NCI-H2081 (cell line): ENCODE measurements around the gene MSRB1.
A peak's percentile ranks its signal among the peaks of the same experiment; 100 is the strongest.
"Not testable (repeated sequence)": the region's sequence is repeated elsewhere in the genome, so short reads cannot be mapped to it uniquely, and the experiment has no call there.

ENCODE experiments used
- DNase-seq, 2 experiments: peaks; one replicate each; lab custom pipeline; 2025; lab: John Stamatoyannopoulos, UW

Gene MSRB1

DNA sequence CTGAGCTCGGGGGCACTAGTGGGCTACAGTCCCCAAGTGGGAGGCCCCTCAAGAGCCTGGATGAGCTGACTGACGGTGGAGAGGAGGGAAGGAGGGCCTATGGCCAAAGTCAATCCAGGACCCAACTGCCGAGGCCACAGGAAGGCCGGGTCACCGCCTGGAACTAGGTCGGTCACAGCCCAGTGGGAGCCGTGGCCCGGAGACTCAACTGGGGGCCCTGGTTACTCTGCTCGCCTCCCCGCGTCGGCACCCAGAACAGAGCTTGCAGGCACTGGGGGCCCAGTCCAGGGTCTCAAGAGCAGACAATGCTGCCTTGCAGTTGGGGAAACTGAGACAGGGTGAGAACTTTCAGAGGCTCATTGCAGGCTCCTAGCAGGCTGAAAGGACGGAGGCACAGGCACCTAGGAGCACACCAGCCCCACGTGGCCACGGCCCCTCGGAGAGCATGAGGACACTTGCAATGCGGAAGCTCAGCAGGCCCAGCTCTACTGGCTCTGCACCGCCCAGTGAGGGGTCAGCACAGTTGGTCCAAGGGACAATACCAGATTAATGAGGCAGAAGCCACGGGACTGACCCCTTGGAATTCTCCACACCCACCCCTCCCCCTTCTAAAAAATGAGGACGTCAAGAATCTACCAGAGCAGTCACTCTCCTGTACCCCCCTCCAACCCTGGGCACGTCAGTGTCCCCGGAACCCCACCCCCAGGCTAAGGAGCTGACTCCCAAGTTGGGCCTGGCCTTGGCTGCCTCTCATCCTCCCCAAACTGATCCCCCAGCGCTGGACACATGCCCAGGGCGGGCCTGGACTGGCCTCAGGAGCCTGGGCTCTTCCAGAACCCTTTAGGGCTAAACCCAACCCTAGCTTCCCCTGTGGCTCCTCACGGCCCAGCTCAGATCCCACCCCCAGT, 27.0 kb downstream of the MSRB1 start:
- DNase-seq: no peak

DNA sequence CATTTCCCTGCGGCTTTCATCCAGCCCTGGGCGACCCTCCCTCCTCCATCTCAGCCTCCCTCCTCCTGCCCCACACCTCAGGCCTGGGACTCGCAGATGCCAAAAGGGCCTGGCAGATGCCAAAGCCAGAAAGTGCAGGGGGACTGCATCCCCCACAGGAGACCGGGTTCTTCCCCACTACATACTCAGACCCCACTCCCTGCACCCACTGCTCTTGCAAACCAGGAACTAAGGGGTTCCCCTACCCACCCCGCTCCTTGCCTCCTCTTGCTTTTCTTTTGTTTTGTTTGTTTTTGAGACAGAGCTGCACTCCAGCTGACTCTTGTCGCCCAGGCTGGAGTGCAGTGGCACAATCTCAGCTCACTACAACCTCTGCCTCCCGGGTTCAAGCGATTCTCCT, 28.0 kb downstream of the MSRB1 start:
- DNase-seq: no peak

DNA sequence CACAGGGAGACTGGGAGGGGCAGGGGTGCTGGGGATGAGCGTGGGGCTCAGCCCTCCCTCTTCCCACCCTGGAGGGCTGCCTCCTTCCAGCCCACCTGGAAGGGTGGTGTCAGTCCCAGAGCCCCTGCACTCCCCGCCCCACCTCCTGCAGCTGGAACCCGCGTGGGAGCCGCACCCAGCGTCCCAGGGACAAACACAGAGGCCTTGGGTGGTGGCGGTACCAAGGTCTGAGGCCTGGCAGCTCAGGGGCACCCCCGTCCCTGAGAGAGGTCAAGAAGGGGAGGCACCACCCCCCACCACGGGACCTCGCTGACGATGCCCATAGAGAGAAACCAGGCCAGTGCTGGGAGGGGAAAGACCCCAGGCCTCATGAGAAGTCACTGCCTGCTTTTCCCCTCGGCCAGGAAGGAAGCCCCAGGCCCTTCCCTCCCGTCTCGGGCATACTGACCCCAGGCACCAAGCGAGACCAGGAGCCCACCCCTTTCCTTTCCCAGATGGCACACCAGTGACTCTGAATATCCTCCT, 28.9 kb downstream of the MSRB1 start:
- no peak for DNase-seq

DNA sequence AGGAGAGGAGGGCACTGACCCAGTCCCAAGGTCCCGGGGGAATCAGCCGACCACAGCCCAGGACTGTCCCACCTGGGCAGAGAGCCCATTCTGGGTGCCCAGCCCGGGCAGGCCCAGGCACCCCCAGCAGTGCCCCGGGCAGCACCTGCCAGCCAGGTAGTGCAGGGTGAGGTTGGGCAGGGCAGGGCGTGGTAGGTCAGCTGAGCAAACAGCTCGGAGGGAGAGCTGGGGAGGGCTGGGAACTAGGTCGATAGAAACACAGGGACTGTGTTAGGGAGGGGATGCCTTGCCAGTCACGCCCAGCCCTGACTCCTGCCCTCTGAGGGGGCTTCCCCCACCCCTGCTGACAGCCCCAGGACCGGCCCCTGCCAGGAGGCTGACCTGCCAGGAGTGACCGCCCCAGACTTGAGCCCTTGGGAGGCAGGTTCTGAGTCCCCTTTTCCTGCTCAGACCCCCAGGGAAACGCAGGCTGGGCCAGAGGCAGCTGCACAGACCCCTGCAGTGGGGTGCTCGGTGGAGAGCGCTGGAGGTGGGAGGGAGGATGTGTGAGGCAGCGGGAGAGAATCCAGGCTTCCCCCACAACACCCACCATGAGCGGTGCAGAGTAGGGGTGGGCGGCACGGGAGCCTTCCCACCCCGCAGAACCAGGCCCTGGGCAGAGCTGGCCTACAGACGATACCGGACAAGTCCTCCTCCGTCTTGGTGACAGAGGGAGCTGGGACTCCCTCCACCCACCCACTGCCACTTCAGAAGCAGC, 29.5 kb downstream of the MSRB1 start:
- peak; percentile 62 to 79 for DNase-seq

DNA sequence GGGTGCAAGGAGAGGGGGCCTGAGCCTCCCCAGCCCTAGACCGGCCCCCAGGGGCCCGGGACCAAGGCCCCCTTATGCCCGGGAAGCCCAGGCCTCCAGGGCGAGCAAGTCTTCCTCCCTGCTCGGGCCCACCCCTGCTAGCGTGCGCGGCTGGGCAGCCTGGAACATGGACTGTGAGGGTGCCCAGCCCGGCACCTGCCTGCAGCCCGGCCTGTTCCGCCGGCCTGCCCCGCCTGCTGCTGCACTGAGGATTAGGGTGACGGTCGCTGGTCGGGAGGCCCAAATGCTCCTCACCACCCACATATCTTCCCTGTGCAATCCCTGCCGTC, 30.8 kb downstream of the MSRB1 start:
- DNase-seq: no peak

DNA sequence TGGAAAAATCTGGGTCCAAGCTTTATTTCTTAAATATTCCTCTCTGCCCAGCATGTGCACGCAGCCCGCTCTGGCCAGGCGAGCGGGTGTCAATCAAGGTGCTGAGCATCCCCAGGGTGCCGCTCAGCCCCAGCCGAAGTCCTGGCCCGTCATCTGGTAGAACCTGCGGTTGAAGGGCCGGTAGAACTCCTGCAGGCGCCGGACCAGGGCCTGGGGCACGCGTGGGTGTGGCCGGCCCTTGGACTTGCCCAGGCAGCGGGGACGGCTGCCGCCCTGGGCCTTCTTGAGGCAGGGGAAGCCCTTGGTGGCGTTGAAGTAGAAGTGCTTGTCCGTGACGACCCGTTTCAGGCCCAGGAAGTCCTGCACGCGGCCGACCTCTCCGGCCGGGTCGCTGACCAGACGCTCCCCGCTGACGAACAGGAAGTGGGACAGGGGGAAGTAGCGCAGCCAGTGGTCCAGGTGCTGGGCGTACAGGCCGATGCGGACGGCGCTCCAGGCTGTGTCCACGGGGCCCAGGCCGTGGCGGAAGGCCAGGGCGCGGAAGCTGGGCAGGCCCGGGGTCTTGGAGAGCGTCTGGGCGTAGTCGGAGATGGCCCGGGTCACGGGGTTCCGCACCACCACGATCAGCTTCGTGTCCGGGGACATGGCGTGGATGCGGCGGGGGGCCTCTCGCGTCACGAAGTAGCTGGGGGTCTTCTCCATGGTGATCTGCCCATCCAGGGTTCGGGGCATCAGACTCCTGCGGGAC, 31.4 kb downstream of the MSRB1 start:
- no peak for DNase-seq

DNA sequence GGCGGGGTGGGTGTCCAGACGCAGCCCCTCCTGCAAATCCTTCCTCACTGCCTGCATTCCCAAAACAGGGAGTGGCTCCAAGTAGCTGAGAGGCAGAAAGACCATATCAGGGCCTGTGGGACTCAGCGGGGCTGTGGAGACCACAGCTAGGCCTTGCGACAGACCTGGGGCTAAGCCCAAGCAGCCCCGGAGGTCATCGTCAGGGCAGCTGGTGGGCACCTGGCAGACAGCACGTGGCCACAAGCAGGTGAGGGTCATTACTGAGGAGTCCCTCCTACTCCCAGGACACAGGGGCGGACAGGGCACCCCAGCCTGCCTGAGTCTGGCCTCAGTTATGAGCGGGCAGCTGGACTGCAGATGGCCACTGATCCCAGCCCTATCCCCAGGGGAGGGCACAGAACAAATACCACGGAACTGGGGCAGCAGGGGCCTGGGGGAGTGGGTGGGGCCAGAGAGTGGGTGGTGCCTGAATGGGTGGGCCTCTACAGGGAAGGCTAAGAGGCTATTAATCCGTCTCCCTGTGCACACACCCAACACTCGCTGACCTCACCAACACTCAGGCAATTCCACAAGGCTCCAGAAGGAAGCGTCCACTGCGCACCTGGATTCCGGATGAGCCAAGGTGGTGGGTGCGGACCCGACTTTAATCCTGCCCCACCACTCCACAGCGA, 33.3 kb downstream of the MSRB1 start:
- DNase-seq: no peak

DNA sequence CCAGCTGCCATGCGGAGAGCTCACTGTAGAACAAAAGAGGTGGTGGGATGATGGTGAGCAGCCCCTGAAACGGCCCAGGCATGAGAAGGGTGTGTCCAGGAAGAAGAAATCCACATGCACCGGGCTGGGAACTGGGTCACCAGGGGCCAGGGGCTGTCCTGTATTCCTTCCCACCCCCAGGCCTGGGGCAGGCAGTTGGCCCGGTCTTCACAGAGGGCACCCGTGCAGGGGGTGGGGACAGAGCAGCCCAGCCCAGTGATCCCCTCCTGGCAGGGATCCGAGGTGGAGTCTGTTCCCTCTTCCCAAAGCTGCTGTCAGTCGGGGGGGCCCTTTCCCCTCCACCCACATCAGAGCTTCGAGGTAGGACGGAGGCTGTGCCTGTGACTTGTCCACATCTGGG, 34.0 kb downstream of the MSRB1 start:
- DNase-seq: no peak

DNA sequence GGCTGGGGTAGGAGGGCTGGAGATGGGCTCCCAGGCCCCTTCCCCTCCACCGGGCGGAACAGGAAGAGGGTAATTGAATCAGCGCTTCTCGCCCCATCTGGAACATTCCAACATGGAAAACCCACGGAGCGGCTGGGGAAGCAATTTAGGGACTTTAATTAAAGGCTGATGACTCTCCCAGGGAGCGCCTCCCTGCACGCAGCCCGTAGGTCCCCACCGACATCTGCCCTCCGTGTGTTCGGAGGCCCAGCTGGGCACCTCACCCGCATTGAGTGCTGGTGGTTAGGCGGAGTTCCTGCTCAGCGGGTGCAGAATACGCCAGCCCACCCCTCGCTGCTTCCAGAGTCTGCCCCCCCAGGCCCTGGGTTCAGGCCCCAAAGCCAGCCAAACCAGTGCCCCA, 34.8 kb downstream of the MSRB1 start:
- DNase-seq: no peak

DNA sequence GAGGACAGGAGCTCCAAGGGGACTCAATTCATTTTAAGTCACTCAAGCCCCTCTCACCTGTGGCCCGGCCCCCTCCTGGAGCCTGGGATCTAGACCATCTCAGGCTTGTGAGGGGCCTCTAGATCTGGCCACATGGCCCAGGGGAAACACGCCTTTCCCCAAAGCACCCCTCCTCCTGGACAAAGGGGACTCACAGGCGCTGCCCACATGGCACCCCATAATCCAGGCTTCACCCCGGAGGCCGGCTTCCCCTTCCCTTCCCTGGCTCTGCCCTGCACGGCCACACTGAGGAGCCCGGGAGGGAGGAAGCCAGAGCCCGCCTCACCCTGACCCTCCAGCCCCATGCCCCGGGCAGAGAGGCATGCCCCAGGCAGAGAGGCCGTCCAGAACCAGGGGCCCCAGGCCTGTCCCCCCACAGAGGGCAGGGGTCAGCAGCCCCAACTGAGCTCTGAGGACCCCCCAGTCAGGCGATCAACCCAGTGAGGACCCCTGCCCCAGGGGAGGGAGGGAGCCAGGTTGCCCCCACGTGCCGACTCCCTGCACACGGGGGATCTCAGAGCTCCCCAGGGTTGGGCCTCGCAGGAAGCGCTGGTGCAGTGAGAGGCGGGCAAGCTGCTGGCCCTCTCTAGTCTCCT, 35.7 kb downstream of the MSRB1 start:
- no peak for DNase-seq

DNA sequence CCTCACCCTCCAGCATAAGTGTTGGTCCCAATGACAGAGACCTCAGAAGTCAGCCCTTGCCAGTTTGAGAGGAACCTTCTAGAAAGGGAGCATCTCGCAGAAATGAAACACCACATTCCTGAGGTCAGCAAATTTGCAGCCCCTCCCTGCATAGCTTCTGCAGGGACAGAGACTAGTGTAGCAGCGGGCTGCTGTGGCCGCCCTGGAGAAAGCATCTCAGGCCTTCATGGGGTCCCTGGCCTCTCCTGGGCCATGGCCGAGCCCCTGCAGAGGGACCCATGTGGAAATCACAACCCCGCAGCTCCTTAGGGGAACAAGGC, 36.2 kb downstream of the MSRB1 start:
- DNase-seq: no peak

DNA sequence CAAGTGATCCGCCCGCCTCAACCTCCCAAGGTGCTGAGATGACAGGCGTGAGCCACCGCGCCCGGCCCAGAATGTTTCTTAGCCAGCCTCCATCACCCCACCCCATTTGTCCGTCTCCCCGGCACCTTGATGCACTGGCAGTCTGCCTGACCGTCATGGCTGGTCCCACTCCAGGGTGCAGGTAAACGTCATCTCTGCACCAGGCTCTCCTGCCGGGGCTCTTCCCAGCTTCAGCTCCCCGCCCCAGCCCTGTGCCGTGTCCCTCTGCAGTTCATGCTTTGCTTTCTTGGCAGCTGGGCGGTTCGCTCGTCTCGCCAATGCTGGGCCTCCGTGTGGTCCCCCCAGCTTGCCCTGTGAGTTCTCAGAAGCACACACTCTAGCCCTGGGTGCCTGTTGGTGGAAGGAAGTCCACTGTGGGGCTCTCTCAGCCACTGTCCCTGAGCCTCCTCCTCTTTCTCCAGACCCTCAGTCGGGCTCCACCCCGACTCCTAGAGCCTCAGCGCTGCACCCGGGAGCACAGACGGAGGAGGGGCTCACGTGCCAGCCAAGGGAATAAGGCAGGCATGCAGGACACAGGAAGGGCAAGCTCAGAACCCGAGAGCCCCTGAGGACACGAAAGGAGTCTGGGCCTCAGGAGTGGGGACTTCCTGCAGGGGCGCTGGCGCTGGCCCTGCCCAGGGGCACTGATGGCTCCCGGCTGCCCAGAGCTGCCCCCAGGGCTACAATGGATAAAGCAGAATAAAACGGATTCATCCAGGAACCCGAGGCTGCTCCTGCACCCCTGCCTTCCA, 36.7 kb downstream of the MSRB1 start:
- DNase-seq: no peak

DNA sequence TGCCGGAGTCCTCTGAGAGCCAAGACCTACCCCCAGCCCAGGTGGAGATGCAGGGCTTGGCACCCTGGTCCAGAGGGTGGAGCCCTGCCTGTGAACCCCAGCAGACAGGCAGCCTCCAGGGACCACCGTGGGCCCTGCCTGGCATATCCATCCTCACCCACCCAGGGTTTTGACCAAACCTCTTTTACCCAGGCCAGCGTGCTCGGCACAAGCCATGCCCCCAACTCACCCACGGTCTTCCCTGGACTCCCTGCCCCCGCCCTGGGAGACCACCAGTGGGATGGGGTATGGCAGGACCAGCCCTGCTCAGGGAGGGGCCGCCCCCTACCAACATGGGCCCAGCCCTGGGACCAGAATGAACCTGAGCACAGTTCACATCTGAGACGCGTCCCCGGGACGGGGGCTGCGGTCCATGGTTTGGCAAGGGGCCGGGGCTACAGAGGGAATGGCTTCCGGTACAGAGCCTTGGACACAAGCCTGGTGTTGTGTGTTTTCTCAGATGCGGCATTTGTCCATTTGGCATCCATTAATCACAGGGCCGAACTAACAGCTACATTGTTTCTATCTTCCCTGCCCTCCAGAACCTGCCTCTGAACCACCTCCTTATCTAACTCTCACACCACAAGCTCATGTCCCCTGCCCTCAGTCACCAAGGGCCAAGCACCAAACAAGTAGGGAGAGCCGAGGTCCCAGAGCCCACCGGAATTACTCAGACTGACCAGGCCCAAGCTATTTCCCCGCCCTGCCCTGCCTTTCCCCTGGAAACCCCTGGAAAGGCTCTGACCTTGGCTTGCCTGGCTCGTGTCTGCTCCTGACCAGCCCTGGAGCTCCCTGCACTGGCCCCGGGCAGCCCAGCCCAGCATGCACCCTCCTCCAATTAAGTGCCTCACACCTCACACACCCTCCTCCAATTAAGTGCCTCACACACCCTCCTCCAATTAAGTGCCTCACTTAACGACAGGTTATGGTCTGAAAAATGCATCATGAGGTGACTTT, 38.9 kb downstream of the MSRB1 start:
- DNase-seq: peak in 1 of 2 experiments; percentile 35

DNA sequence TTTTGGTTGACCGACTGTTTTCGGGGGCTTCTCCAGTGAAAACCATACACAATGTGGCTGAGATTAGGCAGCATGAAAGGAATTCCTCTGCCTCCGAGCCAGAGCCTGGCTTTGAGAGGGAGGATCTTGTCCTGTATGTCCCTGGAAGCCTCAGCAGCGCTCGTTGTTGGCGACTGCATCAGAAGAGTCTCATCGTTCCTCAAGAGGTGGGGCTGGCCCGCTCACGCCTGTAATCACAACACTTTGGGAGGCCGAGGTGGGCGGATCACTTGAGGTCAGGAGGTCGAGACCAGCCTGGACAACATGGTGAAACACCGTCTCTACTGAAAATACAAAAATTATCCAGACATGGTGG, 39.8 kb downstream of the MSRB1 start:
- no peak for DNase-seq

DNA sequence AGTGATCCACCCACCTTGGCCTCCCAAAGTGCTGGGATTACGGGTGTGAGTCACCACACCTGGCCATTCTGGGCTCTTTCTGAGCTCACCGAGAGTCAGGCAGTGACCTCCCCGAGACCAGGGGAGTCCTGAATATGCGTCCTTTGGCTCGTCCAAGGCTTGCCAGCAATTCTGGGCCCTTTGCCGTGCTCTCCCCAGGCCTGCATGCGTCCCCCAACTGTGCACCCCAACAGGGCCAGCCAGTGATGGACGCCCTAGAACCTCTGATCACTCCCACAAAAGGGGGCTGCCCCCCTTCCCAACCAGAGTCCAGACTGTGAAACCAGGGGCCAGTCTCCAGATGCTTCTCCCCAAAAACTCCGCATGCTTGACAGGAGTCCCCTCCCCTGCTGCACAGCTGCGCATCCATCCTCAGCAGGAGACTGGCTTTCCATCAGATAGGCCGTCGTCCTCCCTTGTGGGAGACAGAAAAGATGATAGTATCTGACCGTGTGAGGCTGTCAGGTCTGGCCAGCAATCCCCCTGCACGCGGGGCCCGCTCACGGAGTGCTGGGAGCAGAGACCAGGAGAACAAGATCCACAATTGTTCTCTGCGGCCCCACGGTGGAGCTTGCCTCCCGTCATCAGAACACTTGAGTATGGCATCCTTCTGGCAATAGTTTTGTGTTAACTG, 40.3 kb downstream of the MSRB1 start:
- no peak for DNase-seq

DNA sequence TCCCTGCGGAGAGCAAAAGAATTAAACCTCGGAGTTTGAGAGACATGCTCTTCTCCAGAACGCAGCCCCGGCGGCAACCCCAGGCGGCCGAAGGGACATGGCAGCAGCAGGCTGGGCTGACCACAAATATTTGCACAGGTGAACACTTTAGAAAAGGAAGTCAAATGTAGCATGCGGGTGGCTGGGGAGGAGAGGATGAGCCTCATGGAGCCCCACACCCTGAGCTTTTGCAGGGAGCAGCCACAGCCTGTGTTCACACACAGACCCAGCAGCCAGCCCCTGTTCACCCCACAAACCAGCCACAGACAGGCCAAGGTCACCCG, 42.6 kb downstream of the MSRB1 start:
- peak in 1 of 2 experiments; percentile 90 for DNase-seq

DNA sequence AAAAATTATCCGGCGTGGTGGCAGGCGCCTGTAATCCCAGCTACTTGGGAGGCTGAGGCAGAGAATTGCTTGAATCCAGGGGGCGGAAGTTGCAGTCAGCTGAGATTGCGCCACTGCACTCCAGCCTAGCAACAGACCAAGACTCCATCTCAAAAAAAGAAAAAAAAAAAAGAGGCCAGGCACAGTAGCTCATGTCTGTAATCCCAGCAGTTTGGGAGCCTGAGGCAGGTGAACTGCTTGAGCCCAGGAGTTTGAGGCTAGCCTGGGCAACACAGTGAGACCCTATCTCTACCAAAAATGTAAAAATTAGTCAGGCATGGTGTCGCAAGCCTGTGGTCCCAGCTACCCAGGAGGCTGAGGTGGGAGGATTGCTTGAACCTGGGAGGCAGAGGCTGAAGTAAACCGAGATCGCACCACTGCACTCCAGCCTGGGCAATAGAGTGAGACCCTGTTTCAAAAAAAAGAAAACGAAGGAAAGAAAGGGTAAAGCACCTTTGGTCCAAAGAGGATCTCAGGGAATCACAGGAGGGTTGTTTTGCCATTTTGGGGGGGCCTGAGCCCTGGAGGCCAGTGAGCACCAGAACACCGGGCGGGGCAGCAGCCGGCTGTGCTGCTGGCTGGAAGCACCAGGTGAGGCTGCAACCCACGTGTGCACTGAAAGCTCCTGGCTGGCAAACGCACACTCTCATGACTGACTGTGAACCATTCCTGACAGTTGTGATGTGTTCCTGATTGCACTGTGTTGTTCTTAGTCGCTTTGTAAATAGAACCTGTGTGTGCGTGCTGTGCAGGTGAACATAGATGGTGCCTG, 43.2 kb downstream of the MSRB1 start:
- peak; percentile 90 to 96 for DNase-seq

DNA sequence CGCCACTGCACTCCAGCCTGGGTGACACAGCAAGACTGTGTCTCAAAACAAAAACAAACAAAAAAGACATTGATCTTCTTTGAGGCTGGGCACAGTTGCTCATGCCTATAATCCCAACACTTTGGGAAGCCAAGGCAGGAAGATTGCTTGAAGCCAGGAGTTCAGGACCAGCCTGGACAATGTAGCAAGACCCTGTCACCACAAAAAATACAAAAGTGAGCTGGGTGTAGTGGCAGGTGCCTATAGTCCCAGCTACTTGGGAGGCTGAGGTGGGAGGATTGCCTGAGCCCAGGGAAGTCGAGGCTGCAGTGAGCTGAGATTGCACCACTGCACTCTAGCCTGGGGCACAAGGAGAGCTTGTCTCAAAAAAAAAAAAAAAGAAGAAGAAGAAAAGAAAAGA, 45.3 kb downstream of the MSRB1 start:
- DNase-seq: not testable (repeated sequence)
